ENCODE data around the gene ACIN1.

ACIN1 gene

GRCh38 chr14:23066855-23067744 is 27.8 kb downstream of the ACIN1 start:
- no peak for DNase-seq (ENCODE audit: low read depth)
- no peak overlapping the region for H3K4me3 ChIP-seq (ENCODE audit: low read depth, low read length)
- no peak for TF ChIP-seq CTCF (IDR thresholded peaks at IDR 0.05; ENCODE audit: low read depth, low read length, missing control alignments)

GRCh38 chr14:23066368-23066767 is 28.6 kb downstream of the ACIN1 start:
- no peak overlapping the region for H3K4me3 ChIP-seq (ENCODE audit: low read depth, low read length)
- DNase-seq (ENCODE audit: low read depth), result no peak
- no peak for TF ChIP-seq CTCF (IDR thresholded peaks at IDR 0.05; ENCODE audit: low read depth, low read length, missing control alignments)

GRCh38 chr14:23063601-23064000 is 31.3 kb downstream of the ACIN1 start:
- DNase-seq (ENCODE audit: low read depth), result no peak

GRCh38 chr14:23062002-23062401 is 32.9 kb downstream of the ACIN1 start:
- no peak overlapping the region for H3K4me3 ChIP-seq (ENCODE audit: low read depth, low read length)
- no peak for DNase-seq (ENCODE audit: low read depth)
- no peak for TF ChIP-seq CTCF (IDR thresholded peaks at IDR 0.05; ENCODE audit: low read depth, low read length, missing control alignments)

More at GRCh38 chr14:23063601-23064000, 31.3 kb downstream of the ACIN1 start:
- H3K4me3 ChIP-seq (ENCODE audit: low read depth, low read length), result no peak overlapping the region
- no peak for TF ChIP-seq CTCF (IDR thresholded peaks at IDR 0.05; ENCODE audit: low read depth, low read length, missing control alignments)

GRCh38 chr14:23060536-23061260 is 34.2 kb downstream of the ACIN1 start:
- DNase-seq (ENCODE audit: low read depth), result no peak
- no peak overlapping the region for H3K4me3 ChIP-seq (ENCODE audit: low read depth, low read length)
- no peak for TF ChIP-seq CTCF (IDR thresholded peaks at IDR 0.05; ENCODE audit: low read depth, low read length, missing control alignments)

GRCh38 chr14:23058654-23059504 is 36.1 kb downstream of the ACIN1 start:
- no peak for DNase-seq (ENCODE audit: low read depth)
- TF ChIP-seq CTCF (IDR thresholded peaks at IDR 0.05; ENCODE audit: low read depth, low read length, missing control alignments), result no peak
- no peak overlapping the region for H3K4me3 ChIP-seq (ENCODE audit: low read depth, low read length)

All from GM12864 (cell line).